ENCODE results near the gene NCKAP5. TPM values are rescaled to one million over a fixed set of nuclear protein-coding genes. Genes with fewer than 3 reads are reported as not detected.

Gene NCKAP5
- total and polyA plus RNA-seq, 10 donors, result 0.39 to 6.0 (median 3.3) TPM

GRCh38 chr2:133600266-133600928 lies 32.1 kb upstream of the NCKAP5 start:
- Histone ChIP-seq H3K4me3 (no peak overlapping the region), H3K4me1 (no peaks in the 10 kb centered on the region), H3K27me3 (replicated peaks in 1 of 7) (no peaks in the 10 kb centered on the region), H3K36me3 (no peaks in the 10 kb centered on the region), H3K9me3 (no peaks in the 10 kb centered on the region), H3K27ac (no peak overlapping the region)
- intact Hi-C loops (cut with DNase I; ENCODE audit: low total_unique reads), result no loop called here
- TF ChIP-seq POLR2A (IDR thresholded peaks at IDR 0.05) (no peak), POLR2AphosphoS5 (IDR thresholded peaks at IDR 0.05) (no peak)
- TF ChIP-seq, protein P1, sequence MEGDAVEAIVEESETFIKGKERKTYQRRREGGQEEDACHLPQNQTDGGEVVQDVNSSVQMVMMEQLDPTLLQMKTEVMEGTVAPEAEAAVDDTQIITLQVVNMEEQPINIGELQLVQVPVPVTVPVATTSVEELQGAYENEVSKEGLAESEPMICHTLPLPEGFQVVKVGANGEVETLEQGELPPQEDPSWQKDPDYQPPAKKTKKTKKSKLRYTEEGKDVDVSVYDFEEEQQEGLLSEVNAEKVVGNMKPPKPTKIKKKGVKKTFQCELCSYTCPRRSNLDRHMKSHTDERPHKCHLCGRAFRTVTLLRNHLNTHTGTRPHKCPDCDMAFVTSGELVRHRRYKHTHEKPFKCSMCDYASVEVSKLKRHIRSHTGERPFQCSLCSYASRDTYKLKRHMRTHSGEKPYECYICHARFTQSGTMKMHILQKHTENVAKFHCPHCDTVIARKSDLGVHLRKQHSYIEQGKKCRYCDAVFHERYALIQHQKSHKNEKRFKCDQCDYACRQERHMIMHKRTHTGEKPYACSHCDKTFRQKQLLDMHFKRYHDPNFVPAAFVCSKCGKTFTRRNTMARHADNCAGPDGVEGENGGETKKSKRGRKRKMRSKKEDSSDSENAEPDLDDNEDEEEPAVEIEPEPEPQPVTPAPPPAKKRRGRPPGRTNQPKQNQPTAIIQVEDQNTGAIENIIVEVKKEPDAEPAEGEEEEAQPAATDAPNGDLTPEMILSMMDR (IDR thresholded peaks at IDR 0.05 in 8 of 11, conservative IDR thresholded peaks at IDR 0.05 in 3 of 11), result no peak
- 81 to 88% (median 83%) methylated on average over 13 of the region's 13 CpGs for WGBS, 5 donors
- DNase-seq, result peak; percentile 32

DNA sequence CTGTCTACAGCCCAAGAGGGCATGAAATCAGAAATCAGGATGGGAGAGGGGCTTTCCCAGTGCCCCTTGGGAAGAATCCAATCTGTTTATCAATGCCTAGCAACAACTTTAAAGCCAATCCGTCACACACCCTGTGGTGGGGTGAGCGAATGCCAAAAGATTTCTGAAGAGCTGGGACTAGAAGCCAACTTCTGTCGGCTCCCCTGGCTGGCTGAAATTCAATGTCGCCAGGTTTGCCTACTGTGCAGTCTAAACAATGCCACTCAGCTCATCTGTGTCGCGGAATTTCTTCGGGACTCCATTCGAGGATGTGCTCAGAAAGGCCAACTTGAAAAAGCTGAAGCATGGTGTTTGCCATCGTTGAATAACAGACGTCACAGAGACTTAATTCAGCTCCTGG lies 31.5 kb upstream of the NCKAP5 start:
- intact Hi-C loops (cut with DNase I; ENCODE audit: low total_unique reads), result no loop called here
- Histone ChIP-seq H3K4me1 (no peaks in the 10 kb centered on the region), H3K36me3 (no peaks in the 10 kb centered on the region), H3K27ac (no peak overlapping the region), H3K27me3 (replicated peaks in 1 of 7) (no peaks in the 10 kb centered on the region), H3K9me3 (no peaks in the 10 kb centered on the region), H3K4me3 (no peak overlapping the region)
- TF ChIP-seq POLR2AphosphoS5 (IDR thresholded peaks at IDR 0.05) (no peak), POLR2A (IDR thresholded peaks at IDR 0.05) (no peak)
- TF ChIP-seq, protein P1 (IDR thresholded peaks at IDR 0.05 in 8 of 11, conservative IDR thresholded peaks at IDR 0.05 in 3 of 11), result no peak
- no peak for DNase-seq
- WGBS, 5 donors, result 78 to 93% (median 87%) methylated on average over 10 of the region's 10 CpGs

- Histone ChIP-seq H3K36me3 (no peaks in the 10 kb centered on the region), H3K4me3 (no peak overlapping the region), H3K4me1 (no peaks in the 10 kb centered on the region), H3K27me3 (replicated peaks in 1 of 7) (no peaks in the 10 kb centered on the region), H3K27ac (no peak overlapping the region), H3K9me3 (no peaks in the 10 kb centered on the region)
- 81 to 95% (median 83%) methylated on average over 5 of the region's 5 CpGs for WGBS, 5 donors
- no peak for DNase-seq
- intact Hi-C loops (cut with DNase I; ENCODE audit: low total_unique reads), result no loop called here
- TF ChIP-seq, protein P1 (IDR thresholded peaks at IDR 0.05 in 8 of 11, conservative IDR thresholded peaks at IDR 0.05 in 3 of 11), result no peak
- TF ChIP-seq POLR2A (IDR thresholded peaks at IDR 0.05) (no peak), POLR2AphosphoS5 (IDR thresholded peaks at IDR 0.05) (no peak)
Measured at GRCh38 chr2:133599211-133599803, 31.0 kb upstream of the NCKAP5 start.

DNA sequence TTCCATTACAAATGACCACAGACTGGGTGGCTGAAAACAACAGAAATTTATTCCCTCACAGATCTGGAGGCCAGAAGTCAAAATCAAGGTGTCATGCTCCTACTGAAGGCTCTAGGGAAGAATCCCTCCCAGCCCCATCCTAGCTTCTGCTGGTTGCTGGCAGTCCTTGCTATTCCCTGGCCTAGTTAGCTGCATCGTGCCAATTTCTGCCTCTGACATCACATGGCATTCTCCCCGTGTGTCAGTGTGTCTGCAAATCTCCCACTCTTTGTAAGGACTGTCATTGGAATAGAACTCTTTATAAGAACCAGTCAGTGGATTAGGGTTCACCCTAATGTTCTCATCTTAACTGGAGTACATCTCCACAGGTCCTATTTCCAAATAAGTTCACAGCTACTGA lies 30.5 kb upstream of the NCKAP5 start:
- H3K9me3 ChIP-seq, result no peaks in the 10 kb centered on the region
- TF ChIP-seq POLR2A (IDR thresholded peaks at IDR 0.05) (no peak), POLR2AphosphoS5 (IDR thresholded peaks at IDR 0.05) (no peak)
- TF ChIP-seq, protein P1 (IDR thresholded peaks at IDR 0.05 in 8 of 11, conservative IDR thresholded peaks at IDR 0.05 in 3 of 11), result no peak
- H3K4me3 ChIP-seq, result no peak overlapping the region
- intact Hi-C loops (cut with DNase I; ENCODE audit: low total_unique reads), result no loop called here
- H3K27ac ChIP-seq, result no peak overlapping the region
- no peaks in the 10 kb centered on the region for H3K4me1 ChIP-seq
- H3K36me3 ChIP-seq, result no peaks in the 10 kb centered on the region
- no peak for DNase-seq
- no peaks in the 10 kb centered on the region for H3K27me3 ChIP-seq (replicated peaks in 1 of 7)
- 61 to 81% (median 71%) methylated on average over 2 of the region's 2 CpGs for WGBS, 5 donors

All from spleen (tissue), 11 donors.